HepG2 (cell line): ENCODE data around the gene FKBP1B. TPM values are rescaled to one million over a fixed set of nuclear protein-coding genes. Genes with fewer than 3 reads are reported as not detected.

ENCODE experiments used
- ATAC-seq: fragments of 200-7000 bp; cut with Tn5 transposase; 3 replicates; pipeline ENCODE4 v1.9.1; 2020; ENCODE audit warnings: mild to moderate bottlenecking, moderate library complexity
- BruUV-seq: library from RNA; stranded (reverse); fragments of 400-500 nt; replicated peaks from 2 replicates; lab custom pipeline; 2021; lab: Mats Ljungman, UMichigan
- CTCF ChIA-PET: fragments of 300-600 bp; formaldehyde crosslinking; extraction: SDS; loops from one replicate; lab custom pipeline; 2021; ENCODE audit warnings: low total read pairs, inconsistent platforms, low intra/inter-chr PET ratio; lab: Yijun Ruan, JAX
- POLR2A ChIA-PET: fragments of 350-600 bp; sonication (Branson Sonifier 250); formaldehyde crosslinking; loops from one replicate; lab custom pipeline; 2020; ENCODE audit warnings: antibody characterized with exemption, inconsistent platforms; lab: Yijun Ruan, JAX
- DNase-seq: peaks from one replicate; pipeline ENCODE4 v3.0.0-alpha.2; 2015; ENCODE audit warnings: low spot score
- FAIRE-seq: peaks from 3 replicates; lab custom pipeline; 2011; peaks lifted over from hg19 to GRCh38; lab: Jason Lieb, UNC
- H2AFZ ChIP-seq: one replicate; pipeline ENCODE4 v1.6.1; 2011; ENCODE audit warnings: low read length, inconsistent platforms
- H3K27ac ChIP-seq: fragments of 300-600 bp; 3 replicates; pipeline ENCODE4 v1.8.0; 2011; ENCODE audit warnings: mixed run types, mild to moderate bottlenecking, mixed read lengths, low read length, inconsistent platforms; ENCODE audit not compliant: insufficient read depth; ENCODE audit errors: extremely low read length
- H3K27me3 ChIP-seq, 2 experiments: fragments of 200-600 bp in 1 of 2; 2 replicates in 1 of 2; 3 replicates in 1 of 2; pipeline versions ENCODE4 v1.6.0 to v1.8.0; 2011; ENCODE audit warnings: low read length in 2 of 2, mild to moderate bottlenecking in 2 of 2, moderate library complexity in 2 of 2, inconsistent platforms in 1 of 2; ENCODE audit not compliant: insufficient read depth in 2 of 2, control insufficient read depth in 1 of 2
- H3K36me3 ChIP-seq, 2 experiments: fragments of 200-600 bp in 1 of 2; replicated peaks in 1 of 2; 2 replicates in 1 of 2; 3 replicates in 1 of 2; pipeline versions ENCODE4 v1.5.1 to v1.8.0; 2011; ENCODE audit warnings: low read length in 2 of 2, inconsistent platforms in 1 of 2; ENCODE audit not compliant: insufficient read depth in 2 of 2, control insufficient read depth in 1 of 2
- H3K4me1 ChIP-seq: 2 replicates; pipeline ENCODE4 v1.5.1; 2012; ENCODE audit warnings: low read length, inconsistent platforms; ENCODE audit not compliant: insufficient read depth
- H3K4me2 ChIP-seq: 2 replicates; pipeline ENCODE4 v1.6.0; 2011; ENCODE audit warnings: low read depth, low read length, inconsistent platforms
- H3K4me3 ChIP-seq, 3 experiments: fragments of 200-600 bp in 1 of 3; sonication (generic), shearing (Covaris generic) in 1 of 3; replicated peaks in 1 of 3; 2 replicates each; pipeline ENCODE4 v1.5.1; 2011 to 2016; ENCODE audit warnings: low read length in 3 of 3, inconsistent platforms in 2 of 3, low read depth in 2 of 3, mild to moderate bottlenecking in 2 of 3, control low read depth in 1 of 3, mixed read lengths in 1 of 3; ENCODE audit not compliant: insufficient read depth in 1 of 3
- H3K79me2 ChIP-seq: one replicate; pipeline ENCODE4 v1.6.1; 2011; ENCODE audit warnings: low read length, inconsistent platforms; ENCODE audit not compliant: insufficient read depth
- H3K9ac ChIP-seq: 2 replicates; pipeline ENCODE4 v1.6.0; 2011; ENCODE audit warnings: mild to moderate bottlenecking, low read depth, low read length, inconsistent platforms; ENCODE audit not compliant: insufficient read depth
- H3K9me3 ChIP-seq: 2 replicates; pipeline ENCODE4 v1.5.1; 2012; ENCODE audit warnings: mild to moderate bottlenecking, low read length
- H4K20me1 ChIP-seq: 2 replicates; pipeline ENCODE4 v1.6.0; 2011; ENCODE audit warnings: inconsistent platforms, mild to moderate bottlenecking, low read length, moderate library complexity; ENCODE audit not compliant: insufficient read depth
- ARID5B ChIP-seq: IDR thresholded peaks from 2 replicates; pipeline ENCODE4 v1.4.0; 2020; ENCODE audit warnings: mild to moderate bottlenecking, missing genetic modification reagents
- ASH2L ChIP-seq: fragments of 300-600, 200-600 bp; sonication (generic); IDR thresholded peaks from 2 replicates; pipeline ENCODE4 v1.7.0; 2017; ENCODE audit warnings: low read depth, mild to moderate bottlenecking, moderate library complexity, mixed read lengths, low read length; ENCODE audit not compliant: insufficient read length
- ATF3 ChIP-seq: sonication (generic); formaldehyde crosslinking; IDR thresholded peaks from 2 replicates; pipeline ENCODE4 v1.4.0; 2020; ENCODE audit warnings: missing genetic modification reagents
- CEBPB ChIP-seq: IDR thresholded peaks from 2 replicates; pipeline ENCODE4 v1.6.1; 2011; ENCODE audit warnings: low read depth, low read length, improper control_type of control experiment, borderline replicate concordance
- CREB1 ChIP-seq, 2 experiments: fragments of 450-650 bp in 1 of 2; IDR thresholded peaks; 2 replicates each; pipeline ENCODE4 v1.6.1; 2016 to 2017; ENCODE audit warnings: control low read depth in 1 of 2, mild to moderate bottlenecking in 1 of 2, missing compliant biosample characterization in 1 of 2, missing genetic modification characterization in 1 of 2
- KAT8 ChIP-seq: IDR thresholded peaks from 2 replicates; pipeline ENCODE4 v1.6.1; 2016; ENCODE audit warnings: missing genetic modification reagents, missing compliant biosample characterization
- KLF6 ChIP-seq: IDR thresholded peaks from 2 replicates; pipeline ENCODE4 v1.8.0; 2016; ENCODE audit warnings: missing biosample characterization, missing genetic modification reagents
- LCORL ChIP-seq, 2 experiments: fragments of 450-650 bp in 1 of 2; sonication (generic) in 1 of 2; formaldehyde crosslinking in 1 of 2; IDR thresholded peaks; 2 replicates each; pipeline versions ENCODE4 v1.5.0 to v1.6.1; 2017 to 2020; ENCODE audit warnings: antibody characterized with exemption in 1 of 2, missing genetic modification reagents in 1 of 2
- MIXL1 ChIP-seq: IDR thresholded peaks from 2 replicates; pipeline ENCODE4 v1.6.1; 2016
- NFE2L2 ChIP-seq: fragments of 150-350 bp; IDR thresholded peaks from 2 replicates; pipeline ENCODE4 v1.6.1; 2014; ENCODE audit warnings: low read length
- PLRG1 ChIP-seq: fragments of 450-650 bp; conservative IDR thresholded peaks from 2 replicates; pipeline ENCODE4 v1.6.1; 2016
- ZNF556 ChIP-seq: sonication (generic); formaldehyde crosslinking; IDR thresholded peaks from 2 replicates; pipeline ENCODE4 v1.4.0; 2020; ENCODE audit warnings: mild to moderate bottlenecking, missing genetic modification reagents, borderline replicate concordance
- ZNF652 ChIP-seq: IDR thresholded peaks from 2 replicates; pipeline ENCODE4 v1.6.1; 2016; ENCODE audit warnings: low read depth, borderline replicate concordance
- ZSCAN12 ChIP-seq: sonication (generic); formaldehyde crosslinking; IDR thresholded peaks from 2 replicates; pipeline ENCODE4 v1.9.0; 2021; ENCODE audit warnings: mild to moderate bottlenecking, missing genetic modification reagents
- ZUFSP ChIP-seq: sonication (generic); formaldehyde crosslinking; IDR thresholded peaks from 2 replicates; pipeline ENCODE4 v1.9.0; 2021; ENCODE audit warnings: missing genetic modification reagents, mild to moderate bottlenecking, borderline replicate concordance
- WGBS: methylation state at CpG from one replicate; pipeline ENCODE4 v1.1.6; 2017; ENCODE audit warnings: low lambda C conversion rate; 5-methylcytosine and 5-hydroxymethylcytosine counted together
- in situ Hi-C: cut with HindIII; loops from 2 replicates; pipeline ENCODE4 v1.10.0; 2017; ENCODE audit warnings: low pct_unique_long_range_greater_than_20kb; ENCODE audit not compliant: extremely low pct_ligation_motif_present
- intact Hi-C: fragments of 100-400 bp; cut with micrococcal nuclease; formaldehyde crosslinking; loops from one replicate; pipeline ENCODE4 v1.10.0; 2022; ENCODE audit not compliant: unreplicated experiment
- polyA plus RNA-seq, 8 experiments: library from polyadenylated mRNA; depleted of rRNA in 3 of 8; stranded (reverse) in 7 of 8; unstranded in 1 of 8; fragments of >200 nt; fragmentation: Illumina TruSeq in 4 of 8; extraction: Trizol in 4 of 8; gene quantifications; 2 replicates each; pipeline versions ENCODE4 v1.2.1 to v1.2.3, GENCODE V29; 2011 to 2016; ENCODE audit warnings: low read depth in 4 of 8, missing spikeins in 1 of 8, mixed read lengths in 1 of 8; ENCODE audit not compliant: insufficient read depth in 1 of 8
- total RNA-seq, 5 experiments: library from RNA; depleted of rRNA; stranded (reverse); fragments of >200 nt; fragmentation: Illumina TruSeq; extraction: Trizol; gene quantifications; 2 replicates each; pipeline ENCODE4 v1.2.3, GENCODE V29; 2016; ENCODE audit warnings: low read depth in 1 of 5
- TF ChIP-seq, protein P1 (sequence below): IDR thresholded peaks from 2 replicates; pipeline ENCODE4 v1.6.1; 2016; ENCODE audit warnings: missing genetic modification reagents, missing compliant biosample characterization

FKBP1B gene
- total and polyA plus RNA-seq, 2 of the 13 experiments (the other 11 are each of a cell fraction or from before 2014, with no cell fraction given), result 35.2 to 96.3 TPM

DNA sequence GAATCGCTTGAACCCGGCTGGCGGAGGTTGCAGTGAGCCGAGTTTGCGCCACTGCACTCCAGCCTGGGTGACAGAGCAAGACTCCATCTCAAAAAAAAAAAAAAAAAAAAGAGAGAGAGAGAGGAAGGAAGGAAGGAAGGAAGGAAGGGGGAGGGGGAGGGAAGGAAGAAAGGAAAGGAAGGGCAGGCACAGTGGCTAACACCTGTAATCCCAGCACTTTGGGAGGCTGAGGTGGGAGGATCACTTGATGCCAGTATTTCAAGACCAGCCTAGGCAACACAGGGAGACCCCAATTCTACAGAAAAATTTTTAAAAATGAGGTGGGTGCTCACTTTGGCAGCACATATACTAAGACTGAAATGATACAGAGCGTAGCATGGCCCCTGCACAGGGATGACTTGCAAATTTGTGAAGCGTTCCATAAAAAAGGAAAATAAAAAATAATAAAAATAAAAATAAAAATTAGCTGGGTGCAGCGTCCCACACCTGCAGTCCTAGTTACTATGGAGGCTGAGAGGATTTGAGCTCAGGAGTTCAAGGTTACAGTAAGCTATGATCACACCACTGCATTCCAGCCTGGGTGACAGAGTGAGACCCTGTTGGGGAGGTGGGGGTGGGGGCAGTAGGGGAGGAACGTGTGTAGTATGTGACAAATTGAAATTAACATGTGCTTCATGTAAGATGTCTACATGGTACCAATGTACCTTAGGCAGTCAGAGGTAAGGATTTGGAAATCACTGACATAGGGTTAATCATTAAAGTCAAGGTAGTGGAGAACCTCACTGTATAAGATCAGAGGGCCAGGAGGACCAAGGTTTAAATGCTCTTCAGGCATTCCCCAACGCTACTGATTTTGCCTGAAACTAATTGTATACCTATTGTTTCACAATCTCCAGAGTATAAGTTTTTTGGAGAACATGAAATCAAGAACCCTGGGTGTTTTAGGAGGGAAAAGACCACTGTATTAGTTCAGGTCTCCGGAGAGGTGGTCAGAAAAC, 3.7 kb upstream of the FKBP1B start:
- peak; percentile 77 for FAIRE-seq
- POLR2A ChIA-PET, result interaction anchor here (0.7 to 4.2 kb wide), 9 partner anchors 11 to 119 kb away, joined by 3 to 91 read pairs (median 18); partner anchors contain the start of genes ATAD2B, SF3B6 and TP53I3
- no peaks in the 10 kb centered on the region for H3K9me3 ChIP-seq
- TF ChIP-seq KLF6 (CRISPR knock-in tag) (no peak), PLRG1 (no peak), LCORL (IDR thresholded peaks at IDR 0.05) (peak; percentile 7; the same call in 1 of the 2 replicates), LCORL (CRISPR knock-in tag; IDR thresholded peaks at IDR 0.05) (0 out of 2 replicates have a peak, but pooled peaks have one; percentile 37), ZUFSP (CRISPR knock-in tag) (no peak), ZSCAN12 (CRISPR knock-in tag) (no peak), MIXL1 (peak; percentile 83), CREB1 (IDR thresholded peaks at IDR 0.05) (peak; percentile 39), CREB1 (CRISPR knock-in tag; IDR thresholded peaks at IDR 0.05) (no peak), NFE2L2 (peak; percentile 90), CEBPB (peak; percentile 55; the same call in 1 of the 2 replicates), ARID5B (CRISPR knock-in tag) (peak; percentile 50), ZNF556 (no peak), ZNF652 (CRISPR knock-in tag) (peak; percentile 63; the same call in 1 of the 2 replicates), ATF3 (CRISPR knock-in tag) (no peak), KAT8 (CRISPR knock-in tag) (0 out of 2 replicates have a peak, but pooled peaks have one; percentile 29), ASH2L (peak; percentile 32)
- TF ChIP-seq, protein P1, sequence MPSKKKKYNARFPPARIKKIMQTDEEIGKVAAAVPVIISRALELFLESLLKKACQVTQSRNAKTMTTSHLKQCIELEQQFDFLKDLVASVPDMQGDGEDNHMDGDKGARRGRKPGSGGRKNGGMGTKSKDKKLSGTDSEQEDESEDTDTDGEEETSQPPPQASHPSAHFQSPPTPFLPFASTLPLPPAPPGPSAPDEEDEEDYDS (CRISPR knock-in tag), result peak; percentile 79; the same call in 1 of the 2 replicates

More for the DNA sequence above, 3.7 kb upstream of the FKBP1B start:
- peaks cover 36% of the 10 kb centered on the region for H3K79me2 ChIP-seq
- in situ Hi-C loops, result no loop called here
- no peaks in the 10 kb centered on the region for H4K20me1 ChIP-seq
- WGBS, result 53% methylated on average over 11 of the region's 11 CpGs
- peaks cover 46% of the 10 kb centered on the region for H3K4me1 ChIP-seq
- CTCF ChIA-PET, result no interaction called here
- H2AFZ ChIP-seq, result no peak overlapping the region
- H3K36me3 ChIP-seq, result no peaks in the 10 kb centered on the region
- BruUV-seq, result no TSS peak
- DNase-seq, result peak; percentile 83
- H3K4me2 ChIP-seq, result peak overlapping the region; percentile 84
- H3K27me3 ChIP-seq, result no peaks in the 10 kb centered on the region; a peak in 2 of 5 replicates
- peak overlapping the region; percentile 83 for H3K9ac ChIP-seq
- H3K4me3 ChIP-seq, result peak overlapping the region; percentile 84 to 93 (median 88); a peak in 5 of 6 replicates
- peak; percentile 44 for ATAC-seq
- intact Hi-C loops, result loop anchor here (2.0 kb wide), 1 partner anchor 31 kb away; no protein-coding TSS in a partner anchor
- H3K27ac ChIP-seq, result peak overlapping the region; percentile 90
